Measurements from ENCODE around the gene CRISP1.

CRISP1 gene, protein sequence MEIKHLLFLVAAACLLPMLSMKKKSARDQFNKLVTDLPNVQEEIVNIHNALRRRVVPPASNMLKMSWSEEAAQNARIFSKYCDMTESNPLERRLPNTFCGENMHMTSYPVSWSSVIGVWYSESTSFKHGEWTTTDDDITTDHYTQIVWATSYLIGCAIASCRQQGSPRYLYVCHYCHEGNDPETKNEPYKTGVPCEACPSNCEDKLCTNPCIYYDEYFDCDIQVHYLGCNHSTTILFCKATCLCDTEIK

DNA sequence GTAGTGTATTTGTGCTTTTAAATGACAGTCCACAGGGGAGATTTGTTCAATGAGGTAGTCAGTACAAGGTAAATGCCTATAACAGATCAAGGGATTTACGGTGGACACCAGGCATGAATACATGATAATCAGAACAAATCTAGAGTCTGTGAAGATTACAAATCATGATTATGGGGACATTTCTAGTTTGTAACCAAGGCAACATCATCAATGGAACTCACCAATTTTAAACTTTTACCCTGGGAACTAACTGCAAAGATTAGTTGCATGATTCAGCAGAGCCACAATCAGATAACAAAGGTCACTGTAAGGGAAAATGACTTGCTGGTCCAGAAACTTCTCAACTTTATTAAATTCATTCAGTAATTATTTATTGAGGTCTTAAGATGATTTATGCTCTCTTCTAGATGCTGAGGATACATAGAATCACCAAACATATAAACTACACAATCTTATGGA, at the start of gene CRISP1:
Gene CRISP1 (minus strand): TSS at position 51 of the 459 bp plus-strand sequence. CDS start 9,135 bp downstream, outside the sequence.
- no peak within 1 kb of the TSS for H3K27ac ChIP-seq
- no peak for TF ChIP-seq ZFX (IDR thresholded peaks at IDR 0.05)
- TF ChIP-seq, protein P1, sequence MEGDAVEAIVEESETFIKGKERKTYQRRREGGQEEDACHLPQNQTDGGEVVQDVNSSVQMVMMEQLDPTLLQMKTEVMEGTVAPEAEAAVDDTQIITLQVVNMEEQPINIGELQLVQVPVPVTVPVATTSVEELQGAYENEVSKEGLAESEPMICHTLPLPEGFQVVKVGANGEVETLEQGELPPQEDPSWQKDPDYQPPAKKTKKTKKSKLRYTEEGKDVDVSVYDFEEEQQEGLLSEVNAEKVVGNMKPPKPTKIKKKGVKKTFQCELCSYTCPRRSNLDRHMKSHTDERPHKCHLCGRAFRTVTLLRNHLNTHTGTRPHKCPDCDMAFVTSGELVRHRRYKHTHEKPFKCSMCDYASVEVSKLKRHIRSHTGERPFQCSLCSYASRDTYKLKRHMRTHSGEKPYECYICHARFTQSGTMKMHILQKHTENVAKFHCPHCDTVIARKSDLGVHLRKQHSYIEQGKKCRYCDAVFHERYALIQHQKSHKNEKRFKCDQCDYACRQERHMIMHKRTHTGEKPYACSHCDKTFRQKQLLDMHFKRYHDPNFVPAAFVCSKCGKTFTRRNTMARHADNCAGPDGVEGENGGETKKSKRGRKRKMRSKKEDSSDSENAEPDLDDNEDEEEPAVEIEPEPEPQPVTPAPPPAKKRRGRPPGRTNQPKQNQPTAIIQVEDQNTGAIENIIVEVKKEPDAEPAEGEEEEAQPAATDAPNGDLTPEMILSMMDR (conservative IDR thresholded peaks at IDR 0.05): no peak

DNA sequence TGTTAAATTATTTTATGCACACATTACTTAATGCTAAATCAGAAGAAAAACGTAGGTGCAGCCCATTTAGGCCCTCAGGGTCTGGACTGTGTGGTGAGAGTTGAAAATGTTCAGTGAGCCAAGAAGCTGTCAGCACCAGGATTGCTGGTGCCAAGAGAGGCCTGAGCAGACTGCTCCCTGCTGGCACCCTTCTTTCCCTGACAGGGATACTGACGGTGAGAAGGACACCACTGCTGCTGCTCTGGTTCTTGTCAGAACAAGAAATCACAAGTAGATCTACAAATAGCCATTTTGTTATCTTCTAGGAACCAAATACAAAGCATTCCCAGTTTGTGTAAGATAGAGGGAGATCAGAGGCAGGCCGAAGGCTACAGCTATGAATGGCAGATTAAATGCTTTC, 48.7 kb upstream of the CRISP1 start:
- TF ChIP-seq ZFX (IDR thresholded peaks at IDR 0.05): no peak
- TF ChIP-seq, protein P1 (conservative IDR thresholded peaks at IDR 0.05): 0 out of 2 replicates have a peak, but pooled peaks have one; percentile 17
- H3K27ac ChIP-seq: no peak overlapping the region

DNA sequence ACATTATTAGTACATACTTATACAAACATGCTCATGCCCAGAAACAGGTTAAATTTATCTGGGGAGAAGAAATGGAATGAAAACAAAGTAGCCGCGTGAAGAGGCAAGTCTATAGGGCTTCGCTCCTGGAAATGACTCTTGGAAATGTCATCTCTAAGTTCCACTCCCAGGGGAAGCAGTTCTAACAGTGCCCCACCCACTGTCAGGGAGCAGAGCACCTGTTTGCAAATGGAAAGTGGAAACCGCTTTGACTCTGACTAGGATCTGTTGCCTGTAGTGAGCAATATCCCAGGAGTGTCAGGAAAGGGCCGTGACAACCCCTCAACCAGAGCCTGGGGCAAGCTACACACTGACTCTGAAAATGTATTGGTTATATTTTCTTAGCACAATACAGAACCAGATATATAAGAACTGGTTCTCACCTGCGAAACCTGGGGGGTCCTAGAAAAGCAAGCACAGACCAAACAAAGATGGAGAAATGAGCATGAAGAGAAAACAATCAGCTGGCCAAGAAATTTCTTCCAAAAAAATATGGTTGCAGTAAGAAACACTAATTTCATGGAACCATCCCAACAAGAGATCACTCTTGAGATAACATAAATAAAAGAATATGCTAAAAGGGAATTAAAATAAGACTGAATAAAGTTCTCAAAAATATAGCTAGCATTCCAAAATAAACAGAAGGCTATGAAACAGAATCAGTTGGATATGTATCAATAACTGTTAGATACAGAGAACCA, 47.5 kb upstream of the CRISP1 start:
- no peak overlapping the region for H3K27ac ChIP-seq
- TF ChIP-seq ZFX (IDR thresholded peaks at IDR 0.05): no peak
- TF ChIP-seq, protein P1 (conservative IDR thresholded peaks at IDR 0.05): no peak

DNA sequence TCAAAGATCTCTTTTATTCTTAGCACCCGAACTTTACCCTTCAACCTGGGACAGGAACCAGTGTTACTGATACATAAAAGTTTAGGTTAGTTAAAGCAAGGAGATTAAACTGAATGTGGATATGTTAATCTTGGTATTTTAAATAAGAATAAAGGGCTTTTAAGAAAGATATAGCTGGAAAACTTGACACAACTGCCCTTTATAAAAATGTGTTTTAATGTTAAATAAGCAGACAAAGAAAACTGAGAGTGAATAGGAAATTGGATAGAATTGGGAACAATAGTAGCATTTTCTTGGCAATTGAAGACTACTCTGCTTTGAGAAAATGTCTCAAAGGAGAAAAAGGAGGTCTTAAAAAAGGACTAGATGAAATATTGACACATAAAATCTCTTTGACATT, 45.9 kb upstream of the CRISP1 start:
- no peak overlapping the region for H3K27ac ChIP-seq
- TF ChIP-seq, protein P1 (conservative IDR thresholded peaks at IDR 0.05): no peak
- no peak for TF ChIP-seq ZFX (IDR thresholded peaks at IDR 0.05)

DNA sequence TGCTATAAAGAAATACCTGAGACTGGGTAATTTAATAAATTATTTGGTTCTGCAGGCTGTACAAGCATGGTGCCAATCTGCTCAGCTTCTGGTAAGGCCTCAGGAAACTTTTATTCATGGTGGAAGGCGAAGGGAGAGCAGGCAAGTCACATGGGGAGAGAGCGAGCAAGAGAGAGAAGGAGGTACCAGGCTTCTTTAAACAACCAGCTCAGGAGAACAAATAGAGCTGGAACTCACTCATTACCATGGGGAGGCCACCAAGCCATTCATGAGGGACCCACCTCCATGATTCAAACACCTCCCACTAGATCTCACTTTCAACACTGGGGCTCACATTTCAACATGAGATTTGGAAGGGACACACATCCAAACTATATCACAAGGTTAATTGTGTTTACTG, 44.9 kb upstream of the CRISP1 start:
- H3K27ac ChIP-seq: no peak overlapping the region
- no peak for TF ChIP-seq ZFX (IDR thresholded peaks at IDR 0.05)
- TF ChIP-seq, protein P1 (conservative IDR thresholded peaks at IDR 0.05): no peak

DNA sequence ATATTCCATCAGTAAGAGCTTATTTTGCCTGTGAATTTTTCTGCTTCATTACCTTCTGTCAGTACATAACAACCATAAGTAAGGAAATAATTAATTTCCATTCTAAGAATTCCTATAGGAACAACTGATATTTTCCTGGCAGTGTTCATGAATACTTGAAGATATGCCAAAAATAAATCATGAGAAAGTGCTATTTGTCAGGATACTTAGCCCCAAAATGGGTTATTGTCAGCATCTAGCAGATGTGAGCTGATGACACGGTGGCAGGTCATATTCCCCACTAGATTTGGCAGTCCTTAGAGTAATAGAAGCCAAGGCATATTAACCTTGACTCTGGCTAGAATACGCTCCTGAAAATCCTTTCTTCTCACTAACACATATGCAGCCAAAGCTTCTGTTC, 43.2 kb upstream of the CRISP1 start:
- no peak overlapping the region for H3K27ac ChIP-seq
- no peak for TF ChIP-seq ZFX (IDR thresholded peaks at IDR 0.05)
- TF ChIP-seq, protein P1 (conservative IDR thresholded peaks at IDR 0.05): no peak

DNA sequence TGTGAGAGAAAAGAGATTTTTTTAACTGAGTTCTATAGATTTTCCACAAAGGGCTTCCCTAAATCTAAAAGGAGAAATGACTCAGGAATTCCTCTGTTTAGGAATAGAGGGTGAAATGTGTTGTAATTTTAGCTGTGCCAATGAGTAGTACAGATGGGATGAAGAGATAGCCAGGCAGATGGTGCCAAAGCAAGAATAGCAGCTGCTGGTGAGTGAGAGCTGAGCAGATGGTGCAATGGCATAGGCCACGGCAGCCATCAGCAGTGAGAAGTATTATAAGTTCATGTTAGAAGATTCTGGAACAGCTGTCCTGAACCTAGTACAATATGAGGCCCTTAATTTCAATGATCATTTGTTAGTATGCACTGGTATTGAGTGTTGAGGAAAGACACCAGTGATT, 40.2 kb upstream of the CRISP1 start:
- H3K27ac ChIP-seq: no peak overlapping the region; the same call in 1 of the 2 replicates
- no peak for TF ChIP-seq ZFX (IDR thresholded peaks at IDR 0.05)
- TF ChIP-seq, protein P1 (conservative IDR thresholded peaks at IDR 0.05): no peak
